Stimulated activated CD8-positive, alpha-beta memory T cell treated with anti-CD3 and anti-CD28 coated beads, Interleukin-7, amount 100 ng/mL, for 24 hours (primary cell): ENCODE results near the gene LAMA2.

Experiments used
- DNase-seq: peaks from one replicate; pipeline ENCODE4 v3.0.0-alpha.2; 2020; ENCODE audit warnings: low read depth

LAMA2 gene

GRCh38 chr6:129521946-129522345 lies 639.0 kb downstream of the LAMA2 start:
- DNase-seq, result no peak

GRCh38 chr6:129523816-129524215 lies 640.9 kb downstream of the LAMA2 start:
- DNase-seq, result no peak

GRCh38 chr6:129525055-129525454 lies 642.1 kb downstream of the LAMA2 start:
- no peak for DNase-seq

- DNase-seq, result no peak
Observed at GRCh38 chr6:129534926-129535325, 652.0 kb downstream of the LAMA2 start.

GRCh38 chr6:129536271-129536670 lies 653.3 kb downstream of the LAMA2 start:
- DNase-seq, result no peak

GRCh38 chr6:129539032-129539431 lies 656.1 kb downstream of the LAMA2 start:
- DNase-seq, result no peak

GRCh38 chr6:129542705-129543104 lies 659.8 kb downstream of the LAMA2 start:
- DNase-seq, result no peak

GRCh38 chr6:129543981-129544380 lies 661.0 kb downstream of the LAMA2 start:
- DNase-seq, result no peak

- DNase-seq, result no peak
Observed at GRCh38 chr6:129544892-129545612, 662.1 kb downstream of the LAMA2 start.

- DNase-seq, result no peak
Observed at GRCh38 chr6:129546702-129547101, 663.8 kb downstream of the LAMA2 start.

GRCh38 chr6:129551486-129551885 lies 668.5 kb downstream of the LAMA2 start:
- no peak for DNase-seq

- DNase-seq, result no peak
Observed at GRCh38 chr6:129552413-129552812, 669.5 kb downstream of the LAMA2 start.

GRCh38 chr6:129555206-129555832 lies 672.4 kb downstream of the LAMA2 start:
- DNase-seq, result no peak

- DNase-seq, result no peak
Observed at GRCh38 chr6:129558248-129558647, 675.3 kb downstream of the LAMA2 start.

GRCh38 chr6:129565366-129565765 lies 682.4 kb downstream of the LAMA2 start:
- DNase-seq, result no peak

- no peak for DNase-seq
Observed at GRCh38 chr6:129565811-129566210, 682.9 kb downstream of the LAMA2 start.
